HG03066 (cell line): ENCODE data around the gene PPHLN1.

Experiments
- ATAC-seq: cut with Tn5 transposase; IDR thresholded peaks from one replicate; pipeline ENCODE4 v1.9.1; 2021; ENCODE audit warnings: low read depth; ENCODE audit not compliant: unreplicated experiment

The PPHLN1 gene

DNA sequence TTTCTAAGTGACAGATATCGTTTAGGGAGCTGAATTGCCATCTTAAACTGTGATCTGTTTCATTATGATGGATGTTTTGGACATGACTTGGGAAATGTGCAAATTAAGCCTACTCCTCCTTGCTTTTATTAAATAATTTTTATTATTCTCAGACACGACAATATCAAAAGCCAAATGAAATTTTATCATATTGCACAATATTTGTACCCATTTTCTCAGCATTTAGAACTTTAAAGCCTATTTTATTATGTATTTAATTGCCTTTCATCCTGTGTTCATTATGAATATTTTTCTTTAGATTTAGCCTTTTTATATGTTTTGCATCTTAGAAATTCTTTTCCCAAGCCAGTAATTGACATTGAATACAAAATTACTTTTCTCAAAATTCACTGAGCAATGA, 102.9 kb downstream of the PPHLN1 start:
- ATAC-seq, result no peak

DNA sequence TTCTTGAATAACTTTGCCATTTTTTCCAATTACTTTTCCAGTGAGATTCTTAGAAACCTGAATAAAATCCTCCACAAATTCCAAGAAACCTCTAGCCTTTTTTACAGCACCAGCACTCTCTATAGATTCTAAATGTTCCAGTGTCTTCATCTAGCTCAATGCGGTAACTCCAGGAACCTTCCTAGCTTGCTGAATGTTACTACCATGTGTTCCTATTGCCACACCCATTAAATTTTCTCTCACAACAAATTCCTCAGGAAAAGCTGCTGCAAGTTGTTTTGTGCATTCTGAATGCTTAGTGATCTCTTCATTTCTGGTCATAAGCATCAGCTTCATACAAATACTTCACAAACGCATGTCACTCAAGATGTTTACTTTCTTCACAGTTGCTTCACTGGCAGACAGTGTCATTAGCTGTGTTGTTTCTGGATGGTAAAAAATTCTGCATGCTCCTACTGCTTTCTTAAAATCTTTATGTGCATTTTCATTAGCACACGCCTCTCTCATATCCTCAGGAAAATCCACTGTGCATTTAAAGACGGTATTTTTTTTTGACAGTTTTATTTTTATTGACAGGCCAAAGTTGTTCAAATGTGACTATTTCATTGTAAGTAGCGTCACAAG, 106.7 kb downstream of the PPHLN1 start:
- no peak for ATAC-seq

DNA sequence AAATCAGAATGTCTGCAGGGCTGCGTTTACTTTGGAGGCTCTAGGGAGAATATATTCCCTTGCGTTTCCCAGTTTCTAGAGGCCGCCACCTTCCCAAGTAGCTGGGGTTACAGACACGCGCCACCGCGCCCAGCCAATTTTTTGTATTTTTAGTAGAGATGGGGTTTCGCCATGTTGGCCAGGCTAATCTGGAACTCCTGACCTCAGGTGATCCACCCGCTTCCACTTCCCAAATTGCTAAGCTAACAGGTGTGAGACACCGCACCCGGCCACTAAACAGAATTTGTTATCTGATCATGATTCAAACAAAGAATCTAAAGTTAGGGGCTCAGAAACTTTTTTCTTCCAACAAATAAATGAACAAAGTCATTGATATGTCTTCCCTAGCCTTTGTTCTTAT, 114.6 kb downstream of the PPHLN1 start:
- ATAC-seq, result no peak

DNA sequence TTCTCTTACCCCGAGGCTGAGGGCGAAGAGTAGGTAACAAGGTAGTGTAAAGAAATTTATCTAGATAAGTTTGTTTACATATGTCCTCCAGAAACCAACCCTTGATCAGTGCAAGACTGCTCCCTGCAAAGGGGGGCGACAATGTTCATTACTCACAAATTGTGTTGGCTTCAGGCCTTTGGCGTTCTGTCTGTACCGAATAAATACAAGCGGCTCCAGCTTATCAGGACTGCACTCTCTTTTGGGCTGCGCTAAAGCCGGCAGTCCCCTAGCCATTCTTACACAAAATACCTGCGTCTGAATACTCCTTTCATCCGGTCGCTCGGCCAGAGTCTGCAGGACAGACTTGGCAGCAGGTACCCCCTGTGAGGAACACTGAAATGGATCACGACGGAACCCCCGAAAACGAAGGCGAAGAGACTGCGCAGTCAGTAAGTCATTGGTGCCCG, 116.4 kb downstream of the PPHLN1 start:
- no peak for ATAC-seq

DNA sequence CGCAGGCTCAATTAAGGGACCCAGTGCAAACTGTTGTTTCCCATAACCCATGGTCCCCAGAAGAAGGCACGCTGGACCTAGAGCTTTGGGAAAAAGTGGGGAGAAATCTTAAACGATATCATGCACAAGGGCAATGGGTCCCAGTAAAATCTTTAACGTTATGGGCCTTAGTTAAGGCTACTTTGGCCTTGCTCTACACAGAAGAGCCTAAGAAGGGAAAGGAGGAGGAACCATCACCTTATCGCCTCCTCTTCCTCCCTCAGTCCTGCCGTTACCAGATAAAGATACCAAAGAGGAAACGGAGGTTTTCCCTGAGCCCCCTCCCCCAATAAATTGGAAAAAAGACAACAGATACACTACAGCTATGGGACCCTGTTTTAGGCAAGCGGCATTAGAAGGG, 116.9 kb downstream of the PPHLN1 start:
- no peak for ATAC-seq

DNA sequence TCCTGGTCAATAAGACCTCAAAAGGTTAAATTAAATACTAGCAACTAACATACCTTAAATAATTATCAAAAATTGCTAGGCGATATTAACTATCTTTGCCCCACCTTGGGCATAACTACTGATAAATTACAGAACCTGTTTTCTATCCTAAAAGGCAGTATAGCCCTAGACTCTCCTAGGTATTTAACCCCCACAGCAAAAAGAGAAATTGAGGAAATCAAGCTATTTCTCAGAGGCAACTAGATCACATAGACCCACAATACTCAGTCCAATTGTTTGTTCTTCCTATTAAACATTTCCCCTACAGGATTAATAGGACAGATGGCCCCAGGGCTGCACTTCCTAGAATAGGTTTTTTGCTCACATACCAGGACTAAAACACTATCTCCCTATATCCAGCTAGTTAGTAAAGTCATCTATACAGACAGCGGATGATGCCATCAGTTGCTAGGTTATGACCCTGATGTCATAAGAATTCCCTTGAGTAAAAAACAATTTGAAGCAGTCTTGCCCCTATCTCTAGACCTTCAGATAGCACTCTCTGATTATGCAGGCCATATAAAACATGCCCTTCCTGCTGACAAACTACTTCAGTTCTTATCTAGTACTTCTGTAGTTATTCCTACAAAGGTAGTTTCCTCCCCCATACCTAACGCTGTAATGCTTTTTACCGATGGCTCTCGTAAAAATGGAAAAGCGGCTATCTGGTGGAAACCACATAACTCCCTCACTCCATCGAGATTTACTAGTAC, 118.4 kb downstream of the PPHLN1 start:
- no peak for ATAC-seq

DNA sequence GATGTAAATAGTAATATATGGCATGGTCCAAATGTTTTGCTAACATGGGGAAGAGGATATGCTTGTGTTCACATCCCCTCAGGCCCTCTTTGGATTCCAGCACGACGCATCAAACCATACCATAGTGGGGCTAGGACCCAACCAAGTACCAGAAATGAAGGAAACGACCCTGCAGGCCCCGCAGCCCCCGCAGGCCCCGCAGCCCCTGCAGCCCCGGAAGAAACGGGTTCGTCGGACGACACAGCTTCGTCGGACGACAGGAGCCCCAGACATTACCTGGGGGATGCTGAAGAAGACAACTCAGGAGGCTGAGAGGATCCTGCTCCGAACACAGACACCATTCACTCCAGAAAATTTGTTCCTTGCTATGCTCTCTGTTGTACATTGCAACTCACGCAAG, 119.9 kb downstream of the PPHLN1 start:
- ATAC-seq, result no peak

DNA sequence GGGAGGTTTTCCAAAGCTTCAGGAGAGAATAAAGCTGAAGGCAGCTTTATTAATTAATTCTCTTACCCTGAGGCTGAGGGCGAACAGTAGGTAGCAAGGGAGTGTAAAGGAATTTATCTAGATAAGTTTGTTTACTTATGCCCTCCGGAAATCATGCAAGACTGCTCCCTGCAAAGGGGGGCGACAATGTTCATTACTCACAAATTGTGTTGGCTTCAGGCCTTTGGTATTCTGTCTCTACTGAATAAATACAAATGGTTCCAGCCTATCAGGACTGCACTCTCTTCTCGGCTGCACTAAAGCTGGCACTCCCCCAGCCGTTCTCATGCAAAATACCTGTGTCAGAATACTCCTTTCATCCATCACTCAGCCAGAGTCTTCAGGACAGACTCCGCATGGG, 120.8 kb downstream of the PPHLN1 start:
- no peak for ATAC-seq

DNA sequence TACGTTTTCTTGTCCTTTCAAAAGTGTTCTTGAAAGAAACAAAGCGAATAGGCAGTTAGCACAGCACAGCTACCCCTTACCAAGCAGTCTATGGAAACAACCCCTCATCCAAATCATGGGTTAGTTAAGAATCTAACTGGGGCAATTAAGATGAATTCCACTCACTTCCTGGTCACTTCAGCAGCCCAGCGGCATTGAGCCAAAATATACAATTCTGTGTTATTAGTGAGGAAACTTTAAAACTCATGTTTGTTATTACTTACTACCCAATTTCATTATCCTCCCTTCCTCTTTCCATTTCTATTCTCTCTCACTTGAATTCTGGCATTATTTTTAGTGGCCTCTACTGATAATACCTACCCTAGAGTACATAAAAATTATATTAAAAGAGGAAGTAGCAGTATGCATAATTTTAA, 121.4 kb downstream of the PPHLN1 start:
- no peak for ATAC-seq

DNA sequence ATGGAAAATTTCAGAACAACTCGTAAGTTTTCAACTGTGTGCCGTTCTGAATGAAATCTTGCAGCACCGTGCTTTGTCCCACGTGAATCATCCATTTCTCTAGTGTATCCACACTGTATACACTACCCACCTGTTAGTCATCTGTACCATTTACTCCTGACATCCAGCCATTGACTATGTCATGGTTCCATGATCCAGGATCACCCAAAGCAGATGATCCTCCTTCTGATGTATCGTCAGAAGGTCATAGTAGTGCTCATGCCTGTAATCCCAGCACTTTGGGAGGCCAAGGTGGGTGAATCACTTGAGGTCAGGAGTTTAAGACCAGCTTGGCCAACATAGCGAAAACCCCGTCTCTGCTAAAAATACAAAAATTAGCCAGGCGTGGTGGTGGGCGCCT, 122.9 kb downstream of the PPHLN1 start:
- no peak for ATAC-seq

DNA sequence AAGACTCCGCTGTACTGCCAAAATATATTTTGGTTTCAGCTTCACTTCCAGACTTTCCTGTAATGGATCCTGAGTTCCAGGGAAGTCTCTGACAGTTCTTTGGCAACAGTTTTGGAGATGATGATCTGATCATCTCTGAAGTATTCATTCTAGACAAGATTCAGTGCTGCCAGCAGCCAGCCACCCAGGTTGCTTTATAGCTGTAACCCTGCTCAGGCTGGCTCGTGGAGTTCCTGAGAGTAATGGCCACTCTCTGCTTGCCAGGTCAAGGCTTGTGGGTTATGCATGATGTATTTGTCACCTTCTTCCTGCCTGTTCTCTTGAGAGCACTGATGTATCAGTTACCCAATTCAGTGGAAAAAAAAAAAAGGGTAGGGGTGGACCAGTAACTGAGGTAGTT, 124.3 kb downstream of the PPHLN1 start:
- ATAC-seq, result no peak

DNA sequence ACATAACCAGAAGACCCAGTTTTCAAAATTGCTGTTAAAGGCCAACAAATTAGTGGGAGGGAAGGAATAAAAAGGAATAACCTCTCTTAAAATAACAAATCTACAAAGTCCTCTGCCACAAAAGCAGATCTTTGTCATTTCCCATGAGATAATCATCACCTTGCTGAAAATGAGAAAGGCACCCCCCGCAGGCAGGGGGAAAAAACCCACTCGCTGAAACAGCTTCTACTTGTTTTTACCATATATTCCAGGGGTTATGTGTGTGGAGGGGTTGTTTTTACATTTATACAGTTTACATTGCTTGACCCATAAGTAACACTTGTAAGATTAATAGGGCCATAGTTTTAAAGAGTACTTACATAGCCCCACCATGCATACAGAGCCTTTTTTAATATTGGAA, 132.6 kb downstream of the PPHLN1 start:
- no peak for ATAC-seq

DNA sequence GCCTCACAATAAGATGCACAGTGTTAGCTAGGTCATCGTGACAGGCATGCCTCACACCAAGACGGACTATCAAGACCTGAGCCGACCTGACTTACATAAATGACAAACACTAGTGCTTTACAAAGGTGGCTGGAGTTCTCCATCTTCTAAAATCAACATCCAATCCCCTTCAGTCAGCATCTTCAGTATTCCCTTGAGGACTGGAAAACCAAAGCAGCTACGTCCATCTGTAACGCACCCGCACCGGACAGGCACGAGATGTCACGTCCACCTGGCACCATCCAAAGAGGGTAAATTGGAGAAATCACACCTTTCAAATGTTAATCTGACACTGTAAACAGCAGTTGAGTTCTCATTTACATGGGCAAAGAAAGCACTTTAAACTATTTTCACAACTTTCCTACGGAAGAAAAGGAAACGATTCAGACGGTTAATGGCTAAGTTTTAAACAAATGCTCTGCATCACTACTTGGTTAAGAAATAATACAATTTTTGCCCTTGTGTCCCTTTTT, 133.4 kb downstream of the PPHLN1 start:
- ATAC-seq, result no peak

DNA sequence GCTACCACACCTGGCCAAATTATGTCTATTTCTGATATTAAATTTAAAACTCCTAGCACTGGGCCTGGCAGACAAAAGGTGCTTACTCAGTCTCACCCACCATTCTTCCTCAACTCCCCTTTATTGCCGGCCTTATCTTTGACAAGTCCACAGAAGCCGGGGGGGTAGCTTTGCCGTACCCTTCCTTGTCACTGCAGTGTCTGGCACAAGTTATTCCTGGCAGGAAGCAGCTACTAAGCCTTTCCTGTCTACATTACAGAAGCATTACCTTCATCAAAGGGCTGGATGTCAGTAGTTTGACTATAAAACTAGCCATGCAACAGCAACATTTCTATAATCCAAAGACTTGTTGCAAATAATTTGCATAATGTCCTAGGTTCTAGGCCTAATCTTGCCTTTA, 136.5 kb downstream of the PPHLN1 start:
- ATAC-seq, result no peak

DNA sequence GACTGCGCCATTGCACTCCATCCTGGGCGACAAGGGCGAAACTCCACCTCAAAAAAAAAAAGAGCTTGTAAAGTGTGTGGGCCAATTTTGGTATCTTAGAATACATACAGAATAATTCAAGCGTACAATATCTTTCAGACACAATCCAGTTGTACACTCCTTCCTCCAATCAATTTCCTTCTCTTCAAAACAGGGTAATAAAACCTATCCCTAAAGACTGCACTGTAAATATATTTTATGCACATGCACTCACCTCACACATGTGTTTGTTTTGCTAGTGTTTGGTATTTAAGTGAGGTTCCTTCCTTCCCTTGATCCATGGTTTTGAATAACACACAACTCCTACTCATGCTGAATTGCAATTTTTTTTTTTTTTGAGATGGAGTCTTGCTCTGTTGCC, 137.7 kb downstream of the PPHLN1 start:
- no peak for ATAC-seq

DNA sequence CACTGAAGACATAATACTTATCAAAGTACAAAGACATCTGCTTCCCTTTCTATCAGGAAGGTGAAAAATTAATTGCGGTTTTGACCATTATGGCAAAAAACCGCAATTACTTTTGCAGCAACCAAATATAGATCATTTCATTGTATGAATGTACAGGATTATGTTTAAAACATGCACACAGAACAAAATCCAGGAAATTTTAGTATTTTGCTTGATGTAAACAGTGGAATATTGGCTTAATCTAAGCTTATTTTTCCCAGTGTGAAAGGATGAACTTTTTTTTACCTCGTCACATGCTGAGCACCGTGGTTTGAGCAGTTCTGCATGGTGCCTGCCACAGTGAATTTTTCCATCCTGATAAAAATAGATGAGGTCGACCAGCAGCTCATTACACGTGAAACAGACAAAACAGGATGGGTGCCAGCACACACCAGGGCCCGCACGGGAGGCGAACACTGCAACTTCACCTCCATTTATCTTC, 142.4 kb downstream of the PPHLN1 start:
- ATAC-seq, result no peak

DNA sequence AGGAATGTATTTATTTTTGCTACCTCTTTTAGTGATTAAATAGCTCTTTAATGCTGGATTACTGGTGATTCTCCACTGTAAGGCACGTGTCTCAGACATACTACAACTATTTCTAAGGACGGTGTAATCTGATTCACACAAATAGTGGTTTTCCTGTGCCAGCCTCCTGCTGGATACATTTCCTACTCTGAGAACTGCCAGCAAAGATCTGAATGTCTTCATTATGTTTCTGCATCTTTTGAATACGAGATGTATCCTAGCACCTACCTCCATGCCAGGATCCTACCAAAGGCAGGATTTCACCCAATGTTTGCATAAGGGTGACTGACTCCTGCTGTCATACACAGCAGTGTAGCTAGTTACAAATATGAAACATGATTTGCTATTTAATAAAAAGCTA, 143.0 kb downstream of the PPHLN1 start:
- no peak for ATAC-seq

DNA sequence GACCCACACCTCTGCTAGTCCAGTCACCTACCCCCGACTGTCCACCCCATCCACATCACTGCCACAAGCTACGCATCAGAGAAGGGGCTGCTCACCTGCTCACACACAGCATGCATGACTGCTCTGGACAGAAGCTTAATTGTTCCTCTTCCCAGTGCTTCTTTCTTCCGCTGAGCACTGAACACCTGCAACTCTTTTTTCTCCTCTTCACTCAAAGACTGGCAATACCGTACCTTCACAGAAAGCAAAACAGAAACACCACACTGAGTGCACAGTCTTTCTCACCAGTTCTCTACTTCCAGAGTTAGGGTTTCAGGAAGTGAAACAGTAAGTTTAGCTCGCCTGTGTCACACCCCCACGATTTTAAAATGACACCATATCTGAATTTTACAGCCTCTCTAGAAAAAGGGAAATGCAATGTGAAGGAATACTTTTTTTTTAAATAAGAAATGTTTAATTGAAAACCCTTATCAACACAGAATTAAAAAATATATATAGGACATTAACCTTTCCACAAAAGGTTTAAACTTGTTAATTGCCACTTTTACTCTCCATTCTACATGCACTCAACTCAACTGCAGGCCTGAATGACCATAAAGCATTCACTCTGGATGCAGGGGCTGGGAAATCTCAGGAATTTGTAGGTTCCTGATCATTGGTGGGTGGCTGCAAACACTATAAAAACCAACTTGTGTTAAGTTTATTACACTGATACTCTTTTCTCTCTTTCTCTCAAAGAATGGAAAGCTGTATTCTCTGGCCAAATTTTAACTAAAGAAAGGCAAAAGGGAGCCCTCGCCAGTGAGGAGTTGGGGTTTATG, 143.6 kb downstream of the PPHLN1 start:
- ATAC-seq, result peak; percentile 96

DNA sequence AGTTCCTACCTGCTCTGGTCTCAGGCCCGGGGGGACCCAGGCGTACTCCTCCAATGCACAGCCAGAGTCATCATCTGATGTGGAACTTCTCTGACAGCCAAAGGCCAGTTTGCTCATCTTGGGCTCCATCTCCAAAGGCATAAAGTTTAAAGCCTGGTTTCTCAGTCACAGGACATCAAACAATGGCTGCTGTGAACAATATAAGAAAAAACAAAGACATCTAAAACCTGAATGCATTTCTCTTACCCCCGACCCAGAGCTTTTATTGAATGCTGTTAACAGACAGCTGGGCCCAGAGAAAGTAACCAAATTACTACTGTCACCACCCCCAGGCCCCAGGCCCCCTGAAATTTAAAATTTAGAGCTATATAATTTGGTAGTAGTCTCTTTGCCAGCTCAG, 146.4 kb downstream of the PPHLN1 start:
- ATAC-seq, result no peak

DNA sequence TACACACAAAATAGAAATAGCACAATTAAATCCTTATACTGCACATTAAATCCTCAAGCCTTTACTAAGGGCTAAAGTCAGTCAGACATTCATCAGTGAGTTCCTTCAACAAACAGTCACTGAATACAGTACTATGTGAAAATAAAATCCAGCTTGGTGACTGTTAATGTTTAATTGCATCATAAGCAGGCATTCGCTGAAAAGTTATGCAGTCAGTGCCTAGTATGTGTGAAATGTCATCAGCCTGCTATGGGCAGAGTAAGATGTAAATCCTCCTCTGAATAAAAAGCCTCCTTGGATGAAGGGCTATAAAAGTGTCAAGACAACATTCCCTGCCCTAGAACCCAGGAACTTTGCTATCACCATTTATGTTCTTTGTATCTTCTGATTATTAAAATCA, 147.2 kb downstream of the PPHLN1 start:
- no peak for ATAC-seq

DNA sequence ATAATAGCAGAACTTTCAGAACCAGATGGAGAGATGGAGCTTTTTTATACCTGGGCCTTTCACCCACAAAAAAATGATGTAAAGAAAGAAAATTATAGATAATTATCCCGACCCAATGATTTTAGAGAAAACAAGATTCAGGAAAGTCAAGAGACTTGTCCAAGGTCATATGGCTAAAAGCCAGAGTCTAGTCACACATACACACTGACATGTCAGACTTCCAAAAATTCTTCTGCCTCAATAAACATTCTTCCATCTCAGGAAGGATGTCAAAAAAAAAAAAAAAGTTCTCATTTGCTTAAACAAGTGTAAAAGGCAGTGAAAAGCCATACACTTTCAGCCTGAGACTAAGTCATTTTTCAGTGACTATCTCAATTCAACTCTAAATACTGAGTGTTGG, 147.6 kb downstream of the PPHLN1 start:
- ATAC-seq, result no peak
